ENCODE measurements around the gene B4GALNT1. TPM values are rescaled to one million over a fixed set of nuclear protein-coding genes. Genes with fewer than 3 reads are reported as not detected.

B4GALNT1 gene
- total and polyA plus RNA-seq, 9 of the 15 experiments (the other 6 are each of a cell fraction or from before 2014, with no cell fraction given): 1.0 to 32.2 (median 9.8) TPM

- Histone ChIP-seq H3K9me3 (replicated peaks; ENCODE audit: control insufficient read depth, insufficient read depth, low read depth, low read length) (no peaks in the 10 kb centered on the region), H3K27me3 (ENCODE audit: control insufficient read depth in 2 of 2, insufficient read depth in 2 of 2, low read length in 2 of 2) (no peaks in the 10 kb centered on the region), H3K4me2 (ENCODE audit: insufficient read depth, low read length) (no peak overlapping the region), H3K79me2 (ENCODE audit: control insufficient read depth, insufficient read depth, low read length) (peaks cover 9% of the 10 kb centered on the region), H3K9ac (ENCODE audit: insufficient read depth in 1 of 2, low read depth in 2 of 2, low read length in 2 of 2) (no peak overlapping the region), H3K4me3 (no peak overlapping the region), H4K20me1 (replicated peaks; ENCODE audit: control insufficient read depth, insufficient read depth, low read length) (peaks cover 3% of the 10 kb centered on the region; the same call in 1 of the 2 replicates), H3K27ac (ENCODE audit: extremely low read depth, low read depth, low read length) (no peak overlapping the region), H3K36me3 (ENCODE audit: control insufficient read depth, insufficient read depth, low read length) (peaks cover 32% of the 10 kb centered on the region; the same call in 2 of the 3 replicates), H3K9me1 (ENCODE audit: control insufficient read depth, insufficient read depth, low read length) (no peaks in the 10 kb centered on the region), H3K4me1 (replicated peaks in 1 of 2; ENCODE audit: control insufficient read depth in 2 of 2, insufficient read depth in 2 of 2, low read length in 2 of 2) (peaks cover 13 to 20% of the 10 kb centered on the region in 2 experiments), H2AFZ (ENCODE audit: low read depth, low read length) (no peak overlapping the region)
- in situ Hi-C loops (cut with MboI): no loop called here
- ATAC-seq: no peak
- BruUV-seq (replicated peaks): no TSS peak
- ChIA-PET POLR2A (interaction anchor here (0.7 to 1.0 kb wide), 2 partner anchors 14 to 67 kb away, joined by 3 read pairs; no protein-coding TSS in a partner anchor), CTCF (ENCODE audit: low intra/inter-chr PET ratio) (no interaction called here)
- FAIRE-seq: no peak
- TF ChIP-seq JUN (IDR thresholded peaks at IDR 0.05; ENCODE audit: borderline replicate concordance, low read depth, low read length) (no peak), JUN (CRISPR knock-in tag; IDR thresholded peaks at IDR 0.05; ENCODE audit: borderline replicate concordance) (no peak), HOXB6 (CRISPR knock-in tag; IDR thresholded peaks at IDR 0.05; ENCODE audit: borderline replicate concordance) (no peak), ELF2 (CRISPR knock-in tag; IDR thresholded peaks at IDR 0.05) (no peak), ATF7 (IDR thresholded peaks at IDR 0.05) (no peak), SMARCA4 (IDR thresholded peaks at IDR 0.05) (no peak), SUPT5H (IDR thresholded peaks at IDR 0.05) (peak; percentile 38; the same call in 1 of the 2 replicates)
- intact Hi-C loops (cut with micrococcal nuclease): loop anchor here (1.0 kb wide), 1 partner anchor 142 kb away; no protein-coding TSS in a partner anchor
- DNase-seq (ENCODE audit: extremely low read depth in 1 of 4, low spot score in 3 of 4): no peak
- 42% methylated on average over 3 of the region's 3 CpGs for WGBS (ENCODE audit: insufficient coverage, low coverage, missing lambda C conversion rate)
Measured at GRCh38 chr12:57586832-57587429, 46.1 kb downstream of the B4GALNT1 start.
